ENCODE results near the gene HYPK. TPM values are rescaled to one million over a fixed set of nuclear protein-coding genes. Genes with fewer than 3 reads are reported as not detected.
"Not testable (repeated sequence)": the region's sequence is repeated elsewhere in the genome, so short reads cannot be mapped to it uniquely, and the experiment has no call there.

HYPK gene
- total and polyA plus RNA-seq, 4 experiments from 2014 or later: 10.2 to 24.6 (median 19.4) TPM

DNA sequence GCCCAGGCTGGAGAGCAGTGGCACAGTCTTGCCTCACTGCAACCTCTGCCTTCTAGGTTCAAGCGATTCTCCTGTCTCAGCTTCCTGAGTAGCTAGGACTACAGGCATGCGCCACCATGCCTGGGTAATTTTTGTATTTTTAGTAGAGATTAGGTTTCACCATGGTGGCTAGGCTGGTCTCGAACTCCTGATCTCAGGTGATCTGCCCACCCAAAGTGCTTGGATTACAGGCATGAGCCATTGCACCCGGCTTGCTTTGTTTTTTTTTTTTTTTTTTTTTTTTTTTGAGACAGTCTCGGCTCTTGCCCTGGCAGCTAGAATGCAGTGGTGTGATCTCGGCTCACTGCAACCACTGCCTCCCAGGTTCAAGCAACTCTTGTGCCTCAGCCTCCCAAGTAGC, 32.1 kb downstream of the HYPK start:
- peaks cover 17 to 45% (median 28%) of the 10 kb centered on the region in 4 donors for H3K4me1 Mint-ChIP-seq
- Histone ChIP-seq H3K36me3 (ENCODE audit: insufficient read depth, low read length) (peaks cover 11% of the 10 kb centered on the region), H3K4me1 (ENCODE audit: insufficient read depth, low read length) (peaks cover 37% of the 10 kb centered on the region)
- intact Hi-C loops (cut with micrococcal nuclease); H3K9me3 Mint-ChIP-seq; H3K27ac ChIP-seq (ENCODE audit: low read depth, low read length); H3K4me3 ChIP-seq (ENCODE audit: low read length in 2 of 2); H3K9me3 ChIP-seq (ENCODE audit: control insufficient read depth in 1 of 2, low read length in 2 of 2); DNase-seq; H3K27me3 Mint-ChIP-seq; H3K27me3 ChIP-seq (ENCODE audit: insufficient read depth, low read length); CTCF ChIA-PET (ENCODE audit: partially characterized antibody): not testable (repeated sequence)
- POLR2A ChIA-PET (ENCODE audit: partially characterized antibody): interaction anchor here (0.6 to 1.4 kb wide), 5 partner anchors 9 to 879 kb away, joined by 3 to 4 read pairs (median 3); partner anchors contain the start of genes B2M and PATL2
- H3K27ac Mint-ChIP-seq: peak overlapping the region in 5 of 7 donors; percentile 42 to 93 (median 68)
- H3K36me3 Mint-ChIP-seq: peaks cover 23 to 26% of the 10 kb centered on the region in 2 donors
- H3K4me3 Mint-ChIP-seq: peak overlapping the region in 5 of 8 donors; percentile 40 to 74 (median 56)

DNA sequence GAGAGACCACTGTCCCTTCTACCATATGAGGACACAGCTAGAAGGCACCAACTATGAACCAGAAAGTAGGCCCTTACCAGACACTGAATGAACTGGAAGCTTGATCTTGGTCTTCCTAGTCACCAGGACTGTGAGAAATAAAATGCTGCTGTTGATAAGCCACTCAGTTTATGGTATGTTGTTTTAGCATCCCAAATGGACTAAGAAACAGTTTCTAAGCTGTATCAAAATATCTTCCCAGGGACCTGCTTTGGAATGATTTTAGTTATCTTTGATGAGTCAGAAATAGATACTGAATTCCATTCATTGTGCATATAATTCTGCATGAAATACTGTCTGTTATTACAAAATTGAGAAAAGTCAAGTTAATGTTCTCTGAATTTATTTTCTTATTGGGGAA, 45.0 kb downstream of the HYPK start:
- Histone ChIP-seq H3K27me3 (ENCODE audit: insufficient read depth, low read length) (no peaks in the 10 kb centered on the region), H3K4me3 (ENCODE audit: low read length in 2 of 2) (no peak overlapping the region), H3K27ac (ENCODE audit: low read depth, low read length) (no peak overlapping the region), H3K9me3 (ENCODE audit: control insufficient read depth in 1 of 2, low read length in 2 of 2) (no peaks in the 10 kb centered on the region), H3K36me3 (ENCODE audit: insufficient read depth, low read length) (peaks cover 4% of the 10 kb centered on the region), H3K4me1 (ENCODE audit: insufficient read depth, low read length) (no peaks in the 10 kb centered on the region)
- Mint-ChIP-seq H3K27ac (peak overlapping the region in 1 of 7 donors; percentile 7), H3K27me3 (no peaks in the 10 kb centered on the region), H3K36me3 (peaks cover 22 to 36% of the 10 kb centered on the region in 2 donors), H3K4me3 (no peak overlapping the region), H3K4me1 (no peaks in the 10 kb centered on the region), H3K9me3 (no peaks in the 10 kb centered on the region)
- DNase-seq: no peak
- CTCF ChIA-PET (ENCODE audit: partially characterized antibody): no interaction called here
- intact Hi-C loops (cut with micrococcal nuclease): no loop called here
- POLR2A ChIA-PET (ENCODE audit: partially characterized antibody): interaction anchor here (1.5 kb wide), 1 partner anchor 21 kb away, joined by 4 read pairs; the partner anchor contains the start of gene MFAP1

DNA sequence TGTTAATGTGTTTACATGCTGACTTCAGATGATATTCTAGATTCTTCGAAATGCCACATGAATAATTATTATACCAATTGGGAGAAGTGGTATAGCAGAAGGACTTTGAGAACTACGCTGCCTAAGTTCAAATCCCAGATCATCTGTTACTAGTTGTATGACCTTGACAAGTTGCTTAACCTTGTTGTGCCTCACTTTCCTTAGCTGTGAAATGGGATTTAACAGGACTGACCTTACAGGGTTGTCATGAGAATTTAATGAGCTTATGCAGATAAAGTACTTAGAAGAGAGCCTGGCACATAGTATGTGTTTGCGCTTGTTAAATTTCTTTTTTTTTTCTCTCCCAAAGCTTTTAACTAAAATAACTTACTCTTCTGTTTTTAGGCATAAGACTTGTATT, 50.9 kb downstream of the HYPK start:
- Histone ChIP-seq H3K9me3 (ENCODE audit: control insufficient read depth in 1 of 2, low read length in 2 of 2) (no peaks in the 10 kb centered on the region), H3K36me3 (ENCODE audit: insufficient read depth, low read length) (peaks cover 7% of the 10 kb centered on the region), H3K4me1 (ENCODE audit: insufficient read depth, low read length) (no peaks in the 10 kb centered on the region), H3K27ac (ENCODE audit: low read depth, low read length) (no peak overlapping the region), H3K4me3 (ENCODE audit: low read length in 2 of 2) (no peak overlapping the region), H3K27me3 (ENCODE audit: insufficient read depth, low read length) (no peaks in the 10 kb centered on the region)
- Mint-ChIP-seq H3K27me3 (no peaks in the 10 kb centered on the region), H3K4me1 (peaks cover 0 to 2% (median 0%) of the 10 kb centered on the region in 4 donors), H3K36me3 (peaks cover 31 to 41% of the 10 kb centered on the region in 2 donors), H3K9me3 (no peaks in the 10 kb centered on the region), H3K4me3 (no peak overlapping the region), H3K27ac (peak overlapping the region in 1 of 7 donors; percentile 86)
- POLR2A ChIA-PET (ENCODE audit: partially characterized antibody): no interaction called here
- CTCF ChIA-PET (ENCODE audit: partially characterized antibody): no interaction called here
- no peak for DNase-seq
- intact Hi-C loops (cut with micrococcal nuclease): no loop called here

DNA sequence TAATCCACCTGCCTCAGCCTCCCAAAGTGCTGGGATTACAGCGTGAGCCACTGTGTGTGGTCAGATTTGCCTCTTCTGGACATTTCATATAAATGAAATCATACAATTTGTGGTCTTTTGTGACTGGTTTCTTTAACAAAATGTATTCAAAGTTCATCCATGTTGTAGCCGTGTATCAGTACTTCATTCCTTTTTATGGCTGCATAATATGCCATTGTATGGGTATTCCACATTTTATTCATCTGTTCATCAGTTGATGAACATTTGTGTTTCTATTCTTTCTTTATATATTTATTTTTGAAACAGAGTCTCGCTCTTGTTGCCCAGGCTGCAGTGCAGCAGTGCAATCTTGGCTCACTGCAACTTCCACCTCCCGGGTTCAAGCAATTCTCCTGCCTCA, 52.2 kb downstream of the HYPK start:
- ChIA-PET POLR2A (ENCODE audit: partially characterized antibody) (no interaction called here), CTCF (ENCODE audit: partially characterized antibody) (no interaction called here)
- peaks cover 7% of the 10 kb centered on the region for H3K36me3 ChIP-seq (ENCODE audit: insufficient read depth, low read length)
- no peaks in the 10 kb centered on the region for H3K9me3 ChIP-seq (ENCODE audit: control insufficient read depth in 1 of 2, low read length in 2 of 2)
- no peak overlapping the region for H3K27ac ChIP-seq (ENCODE audit: low read depth, low read length)
- no peak overlapping the region for H3K27ac Mint-ChIP-seq
- no peaks in the 10 kb centered on the region for H3K4me1 ChIP-seq (ENCODE audit: insufficient read depth, low read length)
- no peak overlapping the region for H3K4me3 ChIP-seq (ENCODE audit: low read length in 2 of 2)
- intact Hi-C loops (cut with micrococcal nuclease): no loop called here
- H3K9me3 Mint-ChIP-seq: no peaks in the 10 kb centered on the region
- H3K4me3 Mint-ChIP-seq: no peak overlapping the region
- H3K27me3 Mint-ChIP-seq: no peaks in the 10 kb centered on the region
- H3K36me3 Mint-ChIP-seq: peaks cover 31 to 49% of the 10 kb centered on the region in 2 donors
- peaks cover 0 to 2% (median 0%) of the 10 kb centered on the region in 4 donors for H3K4me1 Mint-ChIP-seq
- no peaks in the 10 kb centered on the region for H3K27me3 ChIP-seq (ENCODE audit: insufficient read depth, low read length)
- DNase-seq: no peak

Small RNA genes within 50 kb of the gene (microRNA-seq; reads per million reads assigned to microRNA genes)
- gene MIR1282 (ENCODE audit: borderline microRNAs expressed, borderline number of aligned reads, borderline replicate concordance): not detected

Other genes starting within 250 kb of the HYPK start
- gene PPIP5K1, start 210.4 kb upstream of the HYPK start, total RNA-seq: 10 to 100 TPM; 55.2 to 66.6 TPM
- 1 to 10 TPM; 4.4 to 7.4 TPM for gene PPIP5K1, start 210.4 kb upstream of the HYPK start, polyA plus RNA-seq
- gene CKMT1B, start 206.6 kb upstream of the HYPK start, total RNA-seq: not detected
- gene CKMT1B, start 206.6 kb upstream of the HYPK start, polyA plus RNA-seq: not detected
- gene STRC, start 181.8 kb upstream of the HYPK start, total RNA-seq: 1 to 10 TPM; 2.4 to 2.8 TPM
- gene STRC, start 181.8 kb upstream of the HYPK start, polyA plus RNA-seq: not detected
- gene CATSPER2, start 151.8 kb upstream of the HYPK start, total RNA-seq: 10 to 100 TPM; 11.4 to 12.8 TPM
- under 1 TPM in 1 of 2 donors, not detected in 1; 0.96 TPM for gene CATSPER2, start 151.8 kb upstream of the HYPK start, polyA plus RNA-seq
- gene CKMT1A, start 106.7 kb upstream of the HYPK start, total RNA-seq: not detected
- gene CKMT1A, start 106.7 kb upstream of the HYPK start, polyA plus RNA-seq: not detected
- 100 to 1,000 TPM; 232 to 248 TPM for gene PDIA3, start 54.2 kb upstream of the HYPK start, total RNA-seq
- 100 to 1,000 TPM; 391 to 411 TPM for gene PDIA3, start 54.2 kb upstream of the HYPK start, polyA plus RNA-seq
- 1 to 10 TPM; 1.3 to 1.8 TPM for gene ELL3, start 23.6 kb upstream of the HYPK start, total RNA-seq
- 1 to 10 TPM; 1.1 to 2.6 TPM for gene ELL3, start 23.6 kb upstream of the HYPK start, polyA plus RNA-seq
- 100 to 1,000 TPM; 564 to 596 TPM for gene SERF2, start 8.3 kb upstream of the HYPK start, total RNA-seq
- gene SERF2, start 8.3 kb upstream of the HYPK start, polyA plus RNA-seq: 1,000 to 10,000 TPM; 1,674 to 1,994 TPM
- under 1 TPM in 1 of 2 experiments, not detected in 1; 0.25 TPM for gene SERINC4, start 379 bp upstream of the HYPK start, total RNA-seq
- gene SERINC4, start 379 bp upstream of the HYPK start, polyA plus RNA-seq: 1 to 10 TPM in 1 of 2 donors, under 1 TPM in 1; 0.70 to 3.4 TPM
- 10 to 100 TPM; 24.9 to 25.9 TPM for gene MFAP1, start 24.1 kb downstream of the HYPK start, total RNA-seq
- 10 to 100 TPM in 1 of 2 donors, 1 to 10 TPM in 1; 5.4 to 22.5 TPM for gene MFAP1, start 24.1 kb downstream of the HYPK start, polyA plus RNA-seq
- 10 to 100 TPM; 17.2 TPM for gene WDR76, start 26.4 kb downstream of the HYPK start, total RNA-seq
- gene WDR76, start 26.4 kb downstream of the HYPK start, polyA plus RNA-seq: 10 to 100 TPM in 1 of 2 donors, 1 to 10 TPM in 1; 8.7 to 12.2 TPM

Measured in CD4-positive, alpha-beta memory T cell (primary cell).